Small intestine (tissue), 7 donors: ENCODE results near the gene TRIM45. TPM values are rescaled to one million over a fixed set of nuclear protein-coding genes. Genes with fewer than 3 reads are reported as not detected.
"Not testable (repeated sequence)": the region's sequence is repeated elsewhere in the genome, so short reads cannot be mapped to it uniquely, and the experiment has no call there.

Experiments used
- DNase-seq, 2 donors: peaks; one replicate each; pipeline versions ENCODE4 v3.0.0 to v3.0.0-alpha.2; 2013
- FAIRE-seq: peaks from 2 replicates; lab custom pipeline; 2012; peaks lifted over from hg19 to GRCh38; lab: Jason Lieb, UNC
- H3K27ac ChIP-seq, 3 donors: one replicate each; pipeline ENCODE4 v1.5.1; 2013; ENCODE audit warnings: low read length in 2 of 3, mild to moderate bottlenecking in 2 of 3, control low read depth in 1 of 3, inconsistent platforms in 1 of 3, low read depth in 1 of 3, moderate library complexity in 1 of 3
- H3K27me3 ChIP-seq, 3 donors: one replicate each; pipeline ENCODE4 v1.6.1; 2013; ENCODE audit warnings: low read length in 3 of 3, inconsistent platforms in 1 of 3; ENCODE audit not compliant: control insufficient read depth in 3 of 3, insufficient read depth in 3 of 3
- H3K36me3 ChIP-seq, 3 donors: one replicate each; pipeline ENCODE4 v1.6.1; 2013; ENCODE audit warnings: low read length in 3 of 3, inconsistent platforms in 1 of 3, low read depth in 1 of 3, mild to moderate bottlenecking in 1 of 3, moderate library complexity in 1 of 3; ENCODE audit not compliant: control insufficient read depth in 3 of 3, insufficient read depth in 2 of 3
- H3K4me1 ChIP-seq, 3 donors: one replicate each; pipeline ENCODE4 v1.6.1; 2013; ENCODE audit warnings: low read length in 2 of 3, inconsistent platforms in 1 of 3, low read depth in 1 of 3, mild to moderate bottlenecking in 1 of 3, moderate library complexity in 1 of 3; ENCODE audit not compliant: control insufficient read depth in 3 of 3, insufficient read depth in 2 of 3
- H3K4me3 ChIP-seq, 3 donors: one replicate each; pipeline ENCODE4 v1.5.1; 2013; ENCODE audit warnings: low read length in 3 of 3, control low read depth in 1 of 3, inconsistent platforms in 1 of 3, low read depth in 1 of 3, mild to moderate bottlenecking in 1 of 3, moderate library complexity in 1 of 3
- H3K9me3 ChIP-seq, 2 donors: one replicate each; pipeline ENCODE4 v1.6.1; 2013; ENCODE audit warnings: low read depth in 1 of 2, low read length in 1 of 2; ENCODE audit not compliant: control insufficient read depth in 2 of 2, insufficient read depth in 1 of 2
- WGBS, 3 donors: extraction: QIAGEN DNeasy Blood & Tissue Kit; methylation state at CpG; one replicate each; pipeline ENCODE4 v1.1.7; 2013; 5-methylcytosine and 5-hydroxymethylcytosine counted together
- polyA plus RNA-seq, 4 donors: library from polyadenylated mRNA; stranded (reverse) in 3 of 4; unstranded in 1 of 4; fragments of 200-250 nt in 3 of 4; fragments of 120-200 nt in 1 of 4; gene quantifications; one replicate each; pipeline versions ENCODE4 v1.2.1 to v1.2.3, GENCODE V29; 2013
- donor health status: healthy with polysubstance abuse.
- donor health status: control.
- donor health status: control.
- donor health status: Bipolar disorder and iron deficiency.
- donor health status: healthy.

TRIM45 gene
- polyA plus RNA-seq, 4 donors = 1.9 to 7.2 (median 4.0) TPM

GRCh38 chr1:117124661-117125060, 3.1 kb upstream of the TRIM45 start:
- H3K4me3 ChIP-seq = no peak overlapping the region
- H3K4me1 ChIP-seq = peaks cover 0 to 11% (median 3%) of the 10 kb centered on the region in 3 donors
- WGBS, 3 donors = 90 to 93% (median 91%) methylated on average over 1 of the region's 1 CpG
- DNase-seq = no peak
- no peak for FAIRE-seq
- no peaks in the 10 kb centered on the region for H3K9me3 ChIP-seq
- H3K27me3 ChIP-seq = peaks cover 0 to 6% (median 2%) of the 10 kb centered on the region in 3 donors
- H3K27ac ChIP-seq = no peak overlapping the region
- H3K36me3 ChIP-seq = no peaks in the 10 kb centered on the region

- peaks cover 3 to 10% (median 3%) of the 10 kb centered on the region in 3 donors for H3K4me1 ChIP-seq
- 92 to 93% (median 93%) methylated on average over 2 of the region's 2 CpGs for WGBS, 3 donors
- H3K9me3 ChIP-seq = no peaks in the 10 kb centered on the region
- H3K36me3 ChIP-seq = peaks cover 0 to 2% (median 0%) of the 10 kb centered on the region in 3 donors
- no peak overlapping the region for H3K27ac ChIP-seq
- no peak for FAIRE-seq
- no peak for DNase-seq
- H3K4me3 ChIP-seq = no peak overlapping the region
- peaks cover 0 to 6% (median 2%) of the 10 kb centered on the region in 3 donors for H3K27me3 ChIP-seq
These were observed 1.7 kb upstream of the TRIM45 start for GRCh38 chr1:117123274-117123673.

GRCh38 chr1:117122330-117123025, 929 bp upstream of the TRIM45 start:
- H3K36me3 ChIP-seq = peaks cover 0 to 5% (median 0%) of the 10 kb centered on the region in 3 donors
- H3K9me3 ChIP-seq = no peaks in the 10 kb centered on the region
- DNase-seq (no peak), FAIRE-seq (no peak)
- WGBS, 3 donors = 25 to 29% (median 28%) methylated on average over 32 of the region's 32 CpGs
- H3K4me1 ChIP-seq = peaks cover 4 to 18% (median 4%) of the 10 kb centered on the region in 3 donors
- peaks cover 0 to 6% (median 2%) of the 10 kb centered on the region in 3 donors for H3K27me3 ChIP-seq
- H3K4me3 ChIP-seq = peak overlapping the region in 2 of 3 donors; percentile 64 to 73
- H3K27ac ChIP-seq = peak overlapping the region in 2 of 3 donors; percentile 78 to 94

GRCh38 chr1:117120774-117121588, 568 bp downstream of the TRIM45 start:
- peaks cover 0 to 10% (median 0%) of the 10 kb centered on the region in 3 donors for H3K36me3 ChIP-seq
- FAIRE-seq (no peak), DNase-seq (peak; percentile 5 to 29)
- peak overlapping the region in 2 of 3 donors; percentile 54 to 78 for H3K27ac ChIP-seq
- peak overlapping the region; percentile 58 to 73 (median 64) for H3K4me3 ChIP-seq
- H3K27me3 ChIP-seq = peaks cover 0 to 6% (median 2%) of the 10 kb centered on the region in 3 donors
- 6 to 14% (median 11%) methylated on average over 24 to 29 of the region's 29 CpGs for WGBS, 3 donors
- peaks cover 4 to 19% (median 5%) of the 10 kb centered on the region in 3 donors for H3K4me1 ChIP-seq
- H3K9me3 ChIP-seq = no peaks in the 10 kb centered on the region

GRCh38 chr1:117119144-117119543, 2.4 kb downstream of the TRIM45 start:
- peaks cover 4 to 19% (median 5%) of the 10 kb centered on the region in 3 donors for H3K4me1 ChIP-seq
- H3K36me3 ChIP-seq = peaks cover 0 to 10% (median 0%) of the 10 kb centered on the region in 3 donors
- H3K9me3 ChIP-seq, H3K27ac ChIP-seq, H3K4me3 ChIP-seq, H3K27me3 ChIP-seq, FAIRE-seq, DNase-seq: not testable (repeated sequence)
- 95 to 97% (median 96%) methylated on average over 10 of the region's 10 CpGs for WGBS, 3 donors

- H3K4me3 ChIP-seq = no peak overlapping the region
- peaks cover 0 to 15% (median 0%) of the 10 kb centered on the region in 3 donors for H3K36me3 ChIP-seq
- H3K9me3 ChIP-seq = no peaks in the 10 kb centered on the region
- peak overlapping the region in 1 of 3 donors; percentile 48 for H3K27ac ChIP-seq
- peaks cover 0 to 6% (median 0%) of the 10 kb centered on the region in 3 donors for H3K27me3 ChIP-seq
- FAIRE-seq = no peak
- 47 to 69% (median 52%) methylated on average over 12 of the region's 12 CpGs for WGBS, 3 donors
- peaks cover 4 to 19% (median 5%) of the 10 kb centered on the region in 3 donors for H3K4me1 ChIP-seq
- DNase-seq = peak; percentile 21 to 74
These were observed 3.4 kb downstream of the TRIM45 start for GRCh38 chr1:117118137-117118536.

GRCh38 chr1:117117697-117118096, 3.9 kb downstream of the TRIM45 start:
- H3K27me3 ChIP-seq = peaks cover 0 to 6% (median 0%) of the 10 kb centered on the region in 3 donors
- peak overlapping the region in 1 of 3 donors; percentile 48 for H3K27ac ChIP-seq
- peaks cover 4 to 19% (median 5%) of the 10 kb centered on the region in 3 donors for H3K4me1 ChIP-seq
- H3K4me3 ChIP-seq = no peak overlapping the region
- peaks cover 0 to 16% (median 0%) of the 10 kb centered on the region in 3 donors for H3K36me3 ChIP-seq
- DNase-seq = no peak
- no peaks in the 10 kb centered on the region for H3K9me3 ChIP-seq
- WGBS, 3 donors = 30 to 81% (median 42%) methylated on average over 2 of the region's 2 CpGs
- no peak for FAIRE-seq

- 78 to 90% (median 88%) methylated on average over 3 of the region's 3 CpGs for WGBS, 3 donors
- DNase-seq (no peak), FAIRE-seq (no peak)
- Histone ChIP-seq H3K4me3 (no peak overlapping the region), H3K27me3 (no peaks in the 10 kb centered on the region), H3K4me1 (peaks cover 4 to 19% (median 5%) of the 10 kb centered on the region in 3 donors), H3K27ac (no peak overlapping the region), H3K36me3 (peaks cover 0 to 16% (median 0%) of the 10 kb centered on the region in 3 donors), H3K9me3 (no peaks in the 10 kb centered on the region)
These were observed 4.8 kb downstream of the TRIM45 start for GRCh38 chr1:117116784-117117130.
